OCI-LY7 (cell line): Measurements from ENCODE around the gene RABEPK. TPM values are rescaled to one million over a fixed set of nuclear protein-coding genes. Genes with fewer than 3 reads are reported as not detected.
"Not testable (repeated sequence)": the region's sequence is repeated elsewhere in the genome, so short reads cannot be mapped to it uniquely, and the experiment has no call there.

Experiments used
- BruUV-seq: library from RNA; stranded (reverse); fragments of 400-500 nt; replicated peaks from 2 replicates; lab custom pipeline; 2021; lab: Mats Ljungman, UMichigan
- CTCF ChIA-PET: fragments of 300-600 bp; sonication (Branson Sonifier 250); formaldehyde crosslinking; loops from one replicate; lab custom pipeline; 2022; ENCODE audit warnings: antibody characterized with exemption; ENCODE audit not compliant: unreplicated experiment; lab: Charles Lee
- POLR2A ChIA-PET: fragments of 300-600 bp; sonication (Branson Sonifier 250); formaldehyde crosslinking; loops from one replicate; lab custom pipeline; 2022; ENCODE audit warnings: antibody characterized with exemption; lab: Charles Lee
- DNase-seq: peaks from one replicate; pipeline ENCODE4 v3.0.0-alpha.2; 2015; ENCODE audit warnings: low spot score
- H2AFZ ChIP-seq: fragments of 200-600 bp; sonication (generic), shearing (Covaris generic); 2 replicates; pipeline ENCODE4 v1.6.1; 2014; ENCODE audit warnings: mild to moderate bottlenecking, antibody characterized with exemption, low read length, moderate library complexity
- H3K27ac ChIP-seq: fragments of 200-600 bp; sonication (generic); 2 replicates; pipeline ENCODE4 v1.5.1; 2014; ENCODE audit warnings: mixed run types, low read depth, mild to moderate bottlenecking, moderate library complexity, low read length, inconsistent platforms; ENCODE audit not compliant: poor library complexity, severe bottlenecking
- H3K36me3 ChIP-seq: fragments of 200-600 bp; sonication (generic); 2 replicates; pipeline ENCODE4 v1.6.1; 2014; ENCODE audit warnings: mild to moderate bottlenecking, antibody characterized with exemption, low read length, moderate library complexity, mixed read lengths; ENCODE audit not compliant: insufficient read depth
- H3K4me1 ChIP-seq: fragments of 200-600 bp; sonication (generic); 2 replicates; pipeline ENCODE4 v1.5.1; 2014; ENCODE audit warnings: mild to moderate bottlenecking, low read length; ENCODE audit not compliant: insufficient read depth, poor library complexity, severe bottlenecking
- H3K4me2 ChIP-seq: fragments of 200-600 bp; sonication (generic); 2 replicates; pipeline ENCODE4 v1.6.1; 2014; ENCODE audit warnings: mild to moderate bottlenecking, low read length
- H3K4me3 ChIP-seq: fragments of 200-600 bp; sonication (generic); 2 replicates; pipeline ENCODE4 v1.5.1; 2014; ENCODE audit warnings: mild to moderate bottlenecking, low read depth, low read length; ENCODE audit not compliant: poor library complexity, severe bottlenecking
- H3K79me2 ChIP-seq: fragments of 200-600 bp; sonication (generic); 2 replicates; pipeline ENCODE4 v1.6.1; 2016; ENCODE audit warnings: low read depth, mild to moderate bottlenecking, low read length, moderate library complexity, mixed read lengths; ENCODE audit not compliant: insufficient read depth
- H3K9me2 ChIP-seq: fragments of 200-600 bp; sonication (generic); 2 replicates; pipeline ENCODE4 v1.6.1; 2016; ENCODE audit warnings: mild to moderate bottlenecking, low read length, mixed read lengths; ENCODE audit not compliant: insufficient read depth
- H3K9me3 ChIP-seq: fragments of 200-600 bp; sonication (generic); 2 replicates; pipeline ENCODE4 v1.6.1; 2014; ENCODE audit warnings: mild to moderate bottlenecking, mixed run types, low read length, mixed read lengths
- H4K20me1 ChIP-seq: fragments of 200-600 bp; sonication (generic); 2 replicates; pipeline ENCODE4 v1.6.1; 2014; ENCODE audit warnings: mild to moderate bottlenecking, antibody characterized with exemption, low read length, moderate library complexity, mixed read lengths; ENCODE audit not compliant: insufficient read depth
- EZH2phosphoT487 ChIP-seq: fragments of 200-600 bp; sonication (generic); IDR thresholded peaks from 2 replicates; pipeline ENCODE4 v1.6.1; 2018; ENCODE audit warnings: low read depth, borderline replicate concordance, mild to moderate bottlenecking, mixed run types, antibody characterized with exemption, low read length, moderate library complexity, mixed read lengths
- intact Hi-C: fragments of 100-400 bp; cut with micrococcal nuclease; formaldehyde crosslinking; loops from one replicate; pipeline ENCODE4 v1.10.0; 2022; ENCODE audit not compliant: unreplicated experiment
- total RNA-seq, 2 experiments: library from RNA; depleted of rRNA in 1 of 2; stranded (reverse); fragments of >200 nt in 1 of 2; shearing (Covaris generic) in 1 of 2; gene quantifications; 2 replicates each; pipeline ENCODE4 v1.2.3, GENCODE V29; 2014 to 2022
- TF ChIP-seq, protein P1 (sequence below): fragments of 200-600 bp; sonication (generic); conservative IDR thresholded peaks from 2 replicates; pipeline ENCODE4 v1.5.1; 2014; ENCODE audit warnings: mild to moderate bottlenecking, antibody characterized with exemption, low read length, moderate library complexity, mixed read lengths

Gene RABEPK
- total RNA-seq, 2 experiments from 2014 or later: 22.9 to 27.0 TPM

DNA sequence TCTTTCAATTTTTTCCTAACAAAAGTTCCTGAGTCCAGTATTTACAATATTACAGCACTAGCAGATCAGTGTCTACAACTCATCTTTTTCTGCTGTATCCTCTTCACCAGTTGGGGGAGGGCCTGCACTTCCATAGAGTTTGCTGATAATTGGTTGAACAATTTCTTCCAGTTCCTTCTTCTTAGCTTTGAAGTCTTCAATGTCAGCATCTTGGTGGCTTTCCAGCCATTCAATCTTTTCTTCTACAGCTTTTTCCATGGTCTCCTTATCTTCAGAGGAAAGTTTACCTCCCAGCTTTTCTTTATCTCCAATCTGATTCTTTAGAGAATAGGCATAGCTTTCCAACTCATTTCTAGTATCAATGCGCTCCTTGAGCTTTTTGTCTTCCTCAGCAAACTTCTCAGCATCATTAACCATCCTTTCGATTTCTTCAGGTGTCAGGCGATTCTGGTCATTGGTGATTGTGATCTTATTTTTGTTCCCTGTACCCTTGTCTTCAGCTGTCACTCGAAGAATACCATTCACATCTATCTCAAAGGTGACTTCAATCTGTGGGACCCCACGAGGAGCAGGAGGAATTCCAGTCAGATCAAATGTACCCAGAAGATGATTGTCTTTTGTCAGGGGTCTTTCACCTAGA, 36.3 kb downstream of the RABEPK start:
- H3K9me2 ChIP-seq, DNase-seq, H3K27ac ChIP-seq, H3K9me3 ChIP-seq, CTCF ChIA-PET, intact Hi-C loops, H2AFZ ChIP-seq: not testable (repeated sequence)
- POLR2A ChIA-PET: interaction anchor here (1.5 kb wide), 1 partner anchor 20 kb away, joined by 3 read pairs; no protein-coding TSS in a partner anchor
- Histone ChIP-seq H3K36me3 (peaks cover 79% of the 10 kb centered on the region), H3K4me1 (peaks cover 46% of the 10 kb centered on the region), H3K4me2 (peak overlapping the region; percentile 74), H3K4me3 (peak overlapping the region; percentile 96), H3K79me2 (peaks cover 60% of the 10 kb centered on the region), H4K20me1 (peaks cover 48% of the 10 kb centered on the region)
- BruUV-seq: TSS peak; percentile 44
- TF ChIP-seq, protein P1, sequence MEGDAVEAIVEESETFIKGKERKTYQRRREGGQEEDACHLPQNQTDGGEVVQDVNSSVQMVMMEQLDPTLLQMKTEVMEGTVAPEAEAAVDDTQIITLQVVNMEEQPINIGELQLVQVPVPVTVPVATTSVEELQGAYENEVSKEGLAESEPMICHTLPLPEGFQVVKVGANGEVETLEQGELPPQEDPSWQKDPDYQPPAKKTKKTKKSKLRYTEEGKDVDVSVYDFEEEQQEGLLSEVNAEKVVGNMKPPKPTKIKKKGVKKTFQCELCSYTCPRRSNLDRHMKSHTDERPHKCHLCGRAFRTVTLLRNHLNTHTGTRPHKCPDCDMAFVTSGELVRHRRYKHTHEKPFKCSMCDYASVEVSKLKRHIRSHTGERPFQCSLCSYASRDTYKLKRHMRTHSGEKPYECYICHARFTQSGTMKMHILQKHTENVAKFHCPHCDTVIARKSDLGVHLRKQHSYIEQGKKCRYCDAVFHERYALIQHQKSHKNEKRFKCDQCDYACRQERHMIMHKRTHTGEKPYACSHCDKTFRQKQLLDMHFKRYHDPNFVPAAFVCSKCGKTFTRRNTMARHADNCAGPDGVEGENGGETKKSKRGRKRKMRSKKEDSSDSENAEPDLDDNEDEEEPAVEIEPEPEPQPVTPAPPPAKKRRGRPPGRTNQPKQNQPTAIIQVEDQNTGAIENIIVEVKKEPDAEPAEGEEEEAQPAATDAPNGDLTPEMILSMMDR: 0 out of 2 replicates have a peak, but pooled peaks have one; percentile 22

DNA sequence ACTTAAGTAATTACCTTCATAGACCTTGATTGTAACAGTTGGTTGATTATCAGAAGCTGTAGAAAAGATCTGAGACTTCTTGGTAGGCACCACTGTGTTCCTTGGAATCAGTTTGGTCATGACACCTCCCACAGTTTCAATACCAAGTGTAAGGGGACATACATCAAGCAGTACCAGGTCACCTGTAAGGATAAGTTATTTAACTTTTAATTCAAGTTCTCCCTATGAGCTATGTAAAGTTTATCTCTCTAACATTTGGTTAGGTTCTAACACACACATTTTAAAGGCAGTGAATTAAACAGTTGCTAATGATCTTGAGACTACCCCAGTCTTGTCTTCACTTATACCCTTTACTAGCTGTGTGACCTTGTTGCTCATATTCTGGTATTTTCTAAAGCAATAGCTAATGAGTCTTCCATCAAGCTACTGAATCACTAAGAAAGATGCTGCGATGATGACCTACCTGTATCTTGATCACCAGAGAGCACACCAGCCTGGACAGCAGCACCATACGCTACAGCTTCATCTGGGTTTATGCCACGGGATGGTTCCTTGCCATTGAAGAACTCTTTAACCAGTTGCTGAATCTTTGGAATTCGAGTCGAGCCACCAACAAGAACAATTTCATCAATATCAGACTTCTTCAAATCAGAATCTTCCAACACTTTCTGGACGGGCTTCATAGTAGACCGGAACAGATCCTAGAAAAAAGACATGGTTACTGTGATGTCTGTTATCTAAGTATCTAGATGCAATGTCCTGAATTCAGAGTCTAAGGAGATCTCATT, 38.0 kb downstream of the RABEPK start:
- POLR2A ChIA-PET: interaction anchor here (0.6 to 1.5 kb wide), 3 partner anchors 18 to 67 kb away, joined by 3 read pairs; no protein-coding TSS in a partner anchor
- Histone ChIP-seq H3K9me3 (no peaks in the 10 kb centered on the region), H3K9me2 (no peaks in the 10 kb centered on the region), H4K20me1 (peaks cover 48% of the 10 kb centered on the region), H3K79me2 (peaks cover 70% of the 10 kb centered on the region), H3K27ac (no peak overlapping the region), H3K4me2 (peak overlapping the region; percentile 74), H3K36me3 (peaks cover 74% of the 10 kb centered on the region), H3K4me3 (peak overlapping the region; percentile 96), H2AFZ (no peak overlapping the region), H3K4me1 (peaks cover 51% of the 10 kb centered on the region)
- TF ChIP-seq EZH2phosphoT487: no peak
- TF ChIP-seq, protein P1: no peak
- no peak for DNase-seq
- intact Hi-C loops: no loop called here
- CTCF ChIA-PET: no interaction called here
- no TSS peak for BruUV-seq
